HG02981 (cell line): ENCODE results near the gene CASKIN2.
"Not testable (repeated sequence)": the region's sequence is repeated elsewhere in the genome, so short reads cannot be mapped to it uniquely, and the experiment has no call there.

ENCODE experiments used
- ATAC-seq: cut with Tn5 transposase; IDR thresholded peaks from one replicate; pipeline ENCODE4 v1.9.1; 2021; ENCODE audit warnings: mild to moderate bottlenecking, moderate library complexity; ENCODE audit not compliant: unreplicated experiment

CASKIN2 gene

GRCh38 chr17:75473246-75473645 lies 42.1 kb downstream of the CASKIN2 start:
- no peak for ATAC-seq

- no peak for ATAC-seq
Measured at GRCh38 chr17:75472119-75472518, 43.2 kb downstream of the CASKIN2 start.

- no peak for ATAC-seq
Measured at GRCh38 chr17:75471207-75471606, 44.1 kb downstream of the CASKIN2 start.

- no peak for ATAC-seq
Measured at GRCh38 chr17:75468779-75469373, 46.5 kb downstream of the CASKIN2 start.

- no peak for ATAC-seq
Measured at GRCh38 chr17:75468291-75468754, 47.0 kb downstream of the CASKIN2 start.

- ATAC-seq, result no peak
Measured at GRCh38 chr17:75465039-75465438, 50.3 kb downstream of the CASKIN2 start.

- no peak for ATAC-seq
Measured at GRCh38 chr17:75463603-75464002, 51.7 kb downstream of the CASKIN2 start.

GRCh38 chr17:75460295-75460694 lies 55.0 kb downstream of the CASKIN2 start:
- no peak for ATAC-seq

- ATAC-seq, result no peak
Measured at GRCh38 chr17:75459590-75460267, 55.6 kb downstream of the CASKIN2 start.

- ATAC-seq, result no peak
Measured at GRCh38 chr17:75459246-75459589, 56.1 kb downstream of the CASKIN2 start.

- no peak for ATAC-seq
Measured at GRCh38 chr17:75457047-75457654, 58.2 kb downstream of the CASKIN2 start.

- peak; percentile 91 for ATAC-seq
Measured at GRCh38 chr17:75456417-75457046, 58.8 kb downstream of the CASKIN2 start, which contains the start of gene TMEM94. TSS of gene TMEM94 (plus strand) at chr17:75456635. CDS start at chr17:75471906, 15,271 bp downstream.

- ATAC-seq, result peak; percentile 11
Measured at GRCh38 chr17:75456039-75456416, 59.3 kb downstream of the CASKIN2 start.

- ATAC-seq, result not testable (repeated sequence)
Measured at GRCh38 chr17:75454672-75455071, 60.7 kb downstream of the CASKIN2 start.

- no peak for ATAC-seq
Measured at GRCh38 chr17:75454193-75454592, 61.1 kb downstream of the CASKIN2 start.

- no peak for ATAC-seq
Measured at GRCh38 chr17:75450270-75450669, 65.1 kb downstream of the CASKIN2 start.
